Mesenchymal stem cell (in vitro differentiated cells and primary cell): Measurements from ENCODE around the gene EIF6.
"Not testable (repeated sequence)": the region's sequence is repeated elsewhere in the genome, so short reads cannot be mapped to it uniquely, and the experiment has no call there.

ENCODE experiments used
- DNase-seq: peaks from one replicate; pipeline ENCODE4 v3.0.0-alpha.2; 2013
- H2AFZ ChIP-seq: one replicate; pipeline ENCODE4 v1.6.1; 2013; ENCODE audit warnings: low read depth, mild to moderate bottlenecking, control low read depth, inconsistent platforms, low read length, moderate library complexity
- H2AK5ac ChIP-seq: 2 replicates; pipeline ENCODE4 v1.6.1; 2013; ENCODE audit warnings: low read length, moderate library complexity, mild to moderate bottlenecking, inconsistent platforms; ENCODE audit not compliant: severe bottlenecking
- H2BK120ac ChIP-seq: one replicate; pipeline ENCODE4 v1.6.1; 2013; ENCODE audit warnings: low read depth, mild to moderate bottlenecking, inconsistent platforms, low read length, moderate library complexity
- H2BK12ac ChIP-seq, 2 experiments: one replicate each; pipeline ENCODE4 v1.6.1; 2013; ENCODE audit warnings: inconsistent platforms in 2 of 2, low read length in 2 of 2, mild to moderate bottlenecking in 2 of 2, moderate library complexity in 2 of 2, control low read depth in 1 of 2
- H2BK15ac ChIP-seq: one replicate; pipeline ENCODE4 v1.6.1; 2013; ENCODE audit warnings: mild to moderate bottlenecking, low read depth, inconsistent platforms; ENCODE audit not compliant: poor library complexity, severe bottlenecking
- H2BK5ac ChIP-seq: 2 replicates; pipeline ENCODE4 v1.6.1; 2013; ENCODE audit warnings: low read depth, mild to moderate bottlenecking, low read length, control low read depth, inconsistent platforms; ENCODE audit not compliant: poor library complexity, severe bottlenecking
- H3K14ac ChIP-seq, 2 experiments: one replicate each; pipeline ENCODE4 v1.6.1; 2013; ENCODE audit warnings: inconsistent platforms in 2 of 2, low read length in 2 of 2, control low read depth in 1 of 2, mild to moderate bottlenecking in 1 of 2, moderate library complexity in 1 of 2
- H3K18ac ChIP-seq, 2 experiments: one replicate each; pipeline ENCODE4 v1.6.1; 2013; ENCODE audit warnings: inconsistent platforms in 2 of 2, low read length in 2 of 2, control low read depth in 1 of 2, low read depth in 1 of 2, mild to moderate bottlenecking in 1 of 2
- H3K23ac ChIP-seq, 2 experiments: one replicate each; pipeline ENCODE4 v1.6.1; 2013; ENCODE audit warnings: inconsistent platforms in 2 of 2, low read length in 2 of 2, mild to moderate bottlenecking in 2 of 2, moderate library complexity in 2 of 2, control low read depth in 1 of 2
- H3K27ac ChIP-seq: 2 replicates; pipeline ENCODE4 v1.5.1; 2013; ENCODE audit warnings: mild to moderate bottlenecking, moderate library complexity, low read length, control low read depth, inconsistent platforms; ENCODE audit not compliant: poor library complexity, severe bottlenecking
- H3K27me3 ChIP-seq, 2 experiments: 2 replicates each; pipeline versions ENCODE4 v1.6.1 to v1.7.0; 2013; ENCODE audit warnings: low read length in 2 of 2, mild to moderate bottlenecking in 2 of 2, moderate library complexity in 2 of 2, control low read depth in 1 of 2, inconsistent platforms in 1 of 2; ENCODE audit not compliant: control insufficient read depth in 1 of 2, insufficient read depth in 1 of 2
- H3K36me3 ChIP-seq, 2 experiments: 2 replicates each; pipeline versions ENCODE4 v1.6.1 to v1.7.0; 2013; ENCODE audit warnings: low read length in 2 of 2, control low read depth in 1 of 2, inconsistent platforms in 1 of 2, low read depth in 1 of 2, mild to moderate bottlenecking in 1 of 2; ENCODE audit not compliant: insufficient read depth in 2 of 2, control insufficient read depth in 1 of 2
- H3K4ac ChIP-seq, 2 experiments: one replicate each; pipeline ENCODE4 v1.6.1; 2013; ENCODE audit warnings: inconsistent platforms in 2 of 2, low read length in 2 of 2, mild to moderate bottlenecking in 2 of 2, moderate library complexity in 2 of 2, control low read depth in 1 of 2, low read depth in 1 of 2
- H3K4me1 ChIP-seq: 2 replicates; pipeline ENCODE4 v1.6.1; 2013; ENCODE audit warnings: low read depth, low read length, control low read depth; ENCODE audit not compliant: control insufficient read depth, insufficient read depth
- H3K4me2 ChIP-seq: 2 replicates; pipeline ENCODE4 v1.6.1; 2013; ENCODE audit warnings: low read length, mild to moderate bottlenecking, inconsistent platforms; ENCODE audit not compliant: poor library complexity, severe bottlenecking
- H3K4me3 ChIP-seq, 2 experiments: 2 replicates each; pipeline versions ENCODE4 v1.5.1 to v1.7.0; 2013; ENCODE audit warnings: low read length in 2 of 2, mild to moderate bottlenecking in 2 of 2, control low read depth in 1 of 2, low read depth in 1 of 2; ENCODE audit not compliant: insufficient read depth in 1 of 2
- H3K79me1 ChIP-seq: replicated peaks from 2 replicates; pipeline ENCODE4 v1.6.1; 2013; ENCODE audit warnings: mild to moderate bottlenecking, control low read depth, low read length, inconsistent platforms; ENCODE audit not compliant: poor library complexity, severe bottlenecking
- H3K9ac ChIP-seq: 2 replicates; pipeline ENCODE4 v1.7.0; 2013; ENCODE audit warnings: mild to moderate bottlenecking, low read length, moderate library complexity
- H3K9me3 ChIP-seq: 2 replicates; pipeline ENCODE4 v1.7.0; 2013; ENCODE audit warnings: mild to moderate bottlenecking, low read length; ENCODE audit not compliant: control insufficient read depth
- H4K8ac ChIP-seq: one replicate; pipeline ENCODE4 v1.6.1; 2013; ENCODE audit warnings: inconsistent platforms, mild to moderate bottlenecking, low read length, moderate library complexity
- H4K91ac ChIP-seq: one replicate; pipeline ENCODE4 v1.6.1; 2013; ENCODE audit warnings: mild to moderate bottlenecking, low read length, inconsistent platforms
- WGBS: methylation state at CpG from one replicate; pipeline ENCODE4 v1.1.7; 2013; ENCODE audit warnings: mixed read lengths; 5-methylcytosine and 5-hydroxymethylcytosine counted together

The EIF6 gene

GRCh38 chr20:35253010-35253409 lies 31.6 kb downstream of the EIF6 start:
- Histone ChIP-seq H3K9me3 (no peaks in the 10 kb centered on the region), H3K36me3 (peaks cover 2 to 4% of the 10 kb centered on the region in 2 experiments), H2AK5ac (no peak overlapping the region), H3K4ac (no peak overlapping the region), H2AFZ (no peak overlapping the region), H3K4me2 (no peak overlapping the region), H3K4me1 (peaks cover 9% of the 10 kb centered on the region), H2BK12ac (no peak overlapping the region), H2BK15ac (no peak overlapping the region), H3K18ac (no peak overlapping the region), H3K27ac (no peak overlapping the region), H2BK120ac (no peak overlapping the region), H3K23ac (no peak overlapping the region), H3K27me3 (no peaks in the 10 kb centered on the region), H3K9ac (no peak overlapping the region), H3K4me3 (no peak overlapping the region), H4K8ac (no peak overlapping the region), H3K14ac (no peak overlapping the region), H4K91ac (no peak overlapping the region), H3K79me1 (no peaks in the 10 kb centered on the region), H2BK5ac (no peak overlapping the region)
- DNase-seq: no peak
- 68% methylated on average over 3 of the region's 3 CpGs for WGBS

- not testable (repeated sequence) for H3K4me2 ChIP-seq, H3K4me1 ChIP-seq, H2BK12ac ChIP-seq, H3K36me3 ChIP-seq, H3K79me1 ChIP-seq, H3K23ac ChIP-seq, H2AK5ac ChIP-seq, H2BK120ac ChIP-seq, H3K4ac ChIP-seq, H3K9ac ChIP-seq, DNase-seq, H3K27me3 ChIP-seq, H2BK5ac ChIP-seq, H4K91ac ChIP-seq, H4K8ac ChIP-seq, H3K27ac ChIP-seq, H3K14ac ChIP-seq, H2BK15ac ChIP-seq, H3K9me3 ChIP-seq, H3K18ac ChIP-seq, H2AFZ ChIP-seq, H3K4me3 ChIP-seq
- WGBS: 100% methylated on average over 2 of the region's 2 CpGs
These were observed 32.0 kb downstream of the EIF6 start for GRCh38 chr20:35252598-35252997.

GRCh38 chr20:35252037-35252461 lies 32.5 kb downstream of the EIF6 start:
- Histone ChIP-seq H2BK5ac (no peak overlapping the region), H3K4me3 (no peak overlapping the region), H3K18ac (no peak overlapping the region), H3K27ac (no peak overlapping the region), H4K91ac (no peak overlapping the region), H2BK15ac (no peak overlapping the region), H3K14ac (no peak overlapping the region), H3K9ac (no peak overlapping the region), H3K4me2 (no peak overlapping the region), H3K4me1 (peaks cover 5% of the 10 kb centered on the region), H3K9me3 (no peaks in the 10 kb centered on the region), H2BK120ac (no peak overlapping the region), H2AK5ac (no peak overlapping the region), H3K36me3 (peaks cover 2 to 7% of the 10 kb centered on the region in 2 experiments), H3K27me3 (no peaks in the 10 kb centered on the region), H2AFZ (no peak overlapping the region), H3K23ac (no peak overlapping the region), H3K4ac (no peak overlapping the region), H2BK12ac (no peak overlapping the region), H3K79me1 (peaks cover 1% of the 10 kb centered on the region), H4K8ac (no peak overlapping the region)
- 68% methylated on average over 2 of the region's 2 CpGs for WGBS
- DNase-seq: peak; percentile 38

- Histone ChIP-seq H4K8ac (no peak overlapping the region), H2AK5ac (no peak overlapping the region), H3K9ac (no peak overlapping the region), H2BK120ac (no peak overlapping the region), H3K4me2 (no peak overlapping the region), H3K4me1 (peaks cover 5% of the 10 kb centered on the region), H2BK5ac (no peak overlapping the region), H3K4me3 (no peak overlapping the region), H3K27ac (no peak overlapping the region), H3K27me3 (no peaks in the 10 kb centered on the region), H3K18ac (no peak overlapping the region), H3K23ac (no peak overlapping the region), H3K14ac (no peak overlapping the region), H3K9me3 (no peaks in the 10 kb centered on the region), H2BK15ac (no peak overlapping the region), H3K4ac (no peak overlapping the region), H3K79me1 (peaks cover 1% of the 10 kb centered on the region), H2BK12ac (no peak overlapping the region), H3K36me3 (peaks cover 2 to 7% of the 10 kb centered on the region in 2 experiments), H4K91ac (no peak overlapping the region), H2AFZ (no peak overlapping the region)
- no peak for DNase-seq
- 93% methylated on average over 2 of the region's 2 CpGs for WGBS
These were observed 33.0 kb downstream of the EIF6 start for GRCh38 chr20:35251613-35251940.
